IPS-18a (cell line): ENCODE measurements around the gene CLPTM1L.
A peak's percentile ranks its signal among the peaks of the same experiment; 100 is the strongest.
"Not testable (repeated sequence)": the region's sequence is repeated elsewhere in the genome, so short reads cannot be mapped to it uniquely, and the experiment has no call there.

ENCODE experiments used
- H3K27ac ChIP-seq: one replicate; pipeline ENCODE4 v1.5.1; 2013; ENCODE audit warnings: low read length
- H3K27me3 ChIP-seq: one replicate; pipeline ENCODE4 v1.6.1; 2013; ENCODE audit warnings: mild to moderate bottlenecking, low read length; ENCODE audit not compliant: control insufficient read depth, insufficient read depth
- H3K36me3 ChIP-seq: one replicate; pipeline ENCODE4 v1.6.1; 2013; ENCODE audit warnings: low read depth, low read length; ENCODE audit not compliant: control insufficient read depth
- H3K4me1 ChIP-seq: one replicate; pipeline ENCODE4 v1.6.1; 2013; ENCODE audit warnings: low read depth, low read length; ENCODE audit not compliant: control insufficient read depth
- H3K4me3 ChIP-seq: one replicate; pipeline ENCODE4 v1.5.1; 2013; ENCODE audit warnings: low read length
- H3K9ac ChIP-seq: one replicate; pipeline ENCODE4 v1.6.1; 2013; ENCODE audit warnings: mild to moderate bottlenecking, low read length, moderate library complexity
- H3K9me3 ChIP-seq: one replicate; pipeline ENCODE4 v1.6.1; 2013; ENCODE audit warnings: low read depth, low read length; ENCODE audit not compliant: control insufficient read depth

Gene CLPTM1L

GRCh38 chr5:1297243-1297642 is 47.7 kb downstream of the CLPTM1L start:
- Histone ChIP-seq H3K27me3 (peaks cover 14% of the 10 kb centered on the region), H3K4me1 (no peaks in the 10 kb centered on the region), H3K9ac (no peak overlapping the region), H3K4me3 (no peak overlapping the region), H3K9me3 (no peaks in the 10 kb centered on the region), H3K27ac (no peak overlapping the region), H3K36me3 (no peaks in the 10 kb centered on the region)

GRCh38 chr5:1295650-1296037 is 49.3 kb downstream of the CLPTM1L start:
- H3K9me3 ChIP-seq = no peaks in the 10 kb centered on the region
- peaks cover 14% of the 10 kb centered on the region for H3K27me3 ChIP-seq
- no peak overlapping the region for H3K9ac ChIP-seq
- no peaks in the 10 kb centered on the region for H3K4me1 ChIP-seq
- H3K27ac ChIP-seq = no peak overlapping the region
- H3K4me3 ChIP-seq = peak overlapping the region; percentile 56
- H3K36me3 ChIP-seq = peaks cover 4% of the 10 kb centered on the region

- no peaks in the 10 kb centered on the region for H3K4me1 ChIP-seq
- H3K4me3 ChIP-seq = peak within 1 kb of the TSS; percentile 56
- peaks cover 4% of the 10 kb centered on the region for H3K36me3 ChIP-seq
- H3K27me3 ChIP-seq = peaks cover 14% of the 10 kb centered on the region
- H3K27ac ChIP-seq = no peak within 1 kb of the TSS
- no peak within 1 kb of the TSS for H3K9ac ChIP-seq
- no peaks in the 10 kb centered on the region for H3K9me3 ChIP-seq
Observed at GRCh38 chr5:1294835-1295649, 49.9 kb downstream of the CLPTM1L start, which contains the start of gene TERT. TSS of gene TERT (minus strand) at chr5:1295068. CDS start at chr5:1294989, 79 bp downstream.

- Histone ChIP-seq H3K27me3 (peaks cover 14% of the 10 kb centered on the region), H3K9me3 (no peaks in the 10 kb centered on the region), H3K4me3 (peak overlapping the region; percentile 56), H3K4me1 (no peaks in the 10 kb centered on the region), H3K36me3 (peaks cover 4% of the 10 kb centered on the region), H3K27ac (no peak overlapping the region), H3K9ac (no peak overlapping the region)
Observed at GRCh38 chr5:1294206-1294834, 50.6 kb downstream of the CLPTM1L start.

GRCh38 chr5:1293416-1294205 is 51.3 kb downstream of the CLPTM1L start:
- no peak overlapping the region for H3K27ac ChIP-seq
- no peaks in the 10 kb centered on the region for H3K4me1 ChIP-seq
- peaks cover 14% of the 10 kb centered on the region for H3K27me3 ChIP-seq
- H3K9me3 ChIP-seq = no peaks in the 10 kb centered on the region
- no peak overlapping the region for H3K4me3 ChIP-seq
- H3K9ac ChIP-seq = no peak overlapping the region
- H3K36me3 ChIP-seq = peaks cover 4% of the 10 kb centered on the region

GRCh38 chr5:1292846-1293415 is 52.0 kb downstream of the CLPTM1L start:
- Histone ChIP-seq H3K9me3 (no peaks in the 10 kb centered on the region), H3K9ac (no peak overlapping the region), H3K4me1 (no peaks in the 10 kb centered on the region), H3K27me3 (peaks cover 14% of the 10 kb centered on the region), H3K4me3 (no peak overlapping the region), H3K27ac (no peak overlapping the region), H3K36me3 (peaks cover 4% of the 10 kb centered on the region)

GRCh38 chr5:1292139-1292538 is 52.8 kb downstream of the CLPTM1L start:
- H3K4me3 ChIP-seq = no peak overlapping the region

GRCh38 chr5:1291611-1292080 is 53.3 kb downstream of the CLPTM1L start:
- Histone ChIP-seq H3K4me3 (no peak overlapping the region), H3K4me1 (no peaks in the 10 kb centered on the region), H3K36me3 (peaks cover 4% of the 10 kb centered on the region), H3K27ac (no peak overlapping the region), H3K27me3 (peaks cover 14% of the 10 kb centered on the region), H3K9me3 (no peaks in the 10 kb centered on the region), H3K9ac (no peak overlapping the region)

More at GRCh38 chr5:1292139-1292538, 52.8 kb downstream of the CLPTM1L start:
- Histone ChIP-seq H3K9me3 (no peaks in the 10 kb centered on the region), H3K27ac (no peak overlapping the region), H3K4me1 (no peaks in the 10 kb centered on the region), H3K9ac (no peak overlapping the region), H3K36me3 (peaks cover 4% of the 10 kb centered on the region), H3K27me3 (peaks cover 14% of the 10 kb centered on the region)

GRCh38 chr5:1290956-1291355 is 53.9 kb downstream of the CLPTM1L start:
- not testable (repeated sequence) for H3K4me1 ChIP-seq, H3K9ac ChIP-seq, H3K36me3 ChIP-seq, H3K27me3 ChIP-seq, H3K9me3 ChIP-seq, H3K4me3 ChIP-seq, H3K27ac ChIP-seq

GRCh38 chr5:1289559-1289958 is 55.3 kb downstream of the CLPTM1L start:
- not testable (repeated sequence) for H3K9me3 ChIP-seq, H3K36me3 ChIP-seq, H3K4me3 ChIP-seq, H3K27me3 ChIP-seq, H3K9ac ChIP-seq, H3K27ac ChIP-seq, H3K4me1 ChIP-seq
